DMS53 treated with DMSO at 0.1 percent for 48 hours (cell line): ENCODE measurements around the gene CD55.

Source experiments
- DNase-seq: peaks from one replicate; lab custom pipeline; 2025; ENCODE audit not compliant: unreplicated experiment; lab: John Stamatoyannopoulos, UW

CD55 gene

GRCh38 chr1:207355513-207356295, 34.2 kb downstream of the CD55 start:
- DNase-seq = no peak

GRCh38 chr1:207361029-207361428, 39.6 kb downstream of the CD55 start:
- DNase-seq = no peak

- no peak for DNase-seq
Observed at GRCh38 chr1:207361889-207362288, 40.4 kb downstream of the CD55 start.

- DNase-seq = no peak
Observed at GRCh38 chr1:207362962-207363860, 41.7 kb downstream of the CD55 start.

GRCh38 chr1:207363871-207364270, 42.4 kb downstream of the CD55 start:
- no peak for DNase-seq

GRCh38 chr1:207364614-207365013, 43.1 kb downstream of the CD55 start:
- DNase-seq = no peak

- DNase-seq = no peak
Observed at GRCh38 chr1:207365063-207365462, 43.6 kb downstream of the CD55 start.

GRCh38 chr1:207366022-207366421, 44.5 kb downstream of the CD55 start:
- no peak for DNase-seq

- DNase-seq = no peak
Observed at GRCh38 chr1:207388721-207389120, 67.2 kb downstream of the CD55 start.

- no peak for DNase-seq
Observed at GRCh38 chr1:207389728-207390464, 68.4 kb downstream of the CD55 start.

- no peak for DNase-seq
Observed at GRCh38 chr1:207393610-207394009, 72.1 kb downstream of the CD55 start.

- DNase-seq = no peak
Observed at GRCh38 chr1:207396168-207396746, 74.8 kb downstream of the CD55 start.

GRCh38 chr1:207397525-207397926, 76.0 kb downstream of the CD55 start:
- no peak for DNase-seq

- no peak for DNase-seq
Observed at GRCh38 chr1:207398986-207399385, 77.5 kb downstream of the CD55 start.

GRCh38 chr1:207401578-207401977, 80.1 kb downstream of the CD55 start:
- DNase-seq = no peak

GRCh38 chr1:207402744-207403143, 81.3 kb downstream of the CD55 start:
- DNase-seq = no peak

GRCh38 chr1:207404849-207405525, 83.5 kb downstream of the CD55 start:
- DNase-seq = peak; percentile 92

- DNase-seq = no peak
Observed at GRCh38 chr1:207405814-207406213, 84.3 kb downstream of the CD55 start.

GRCh38 chr1:207407655-207408260, 86.3 kb downstream of the CD55 start:
- DNase-seq = no peak
